MCF 10A (cell line): ENCODE measurements around the gene HS2ST1. TPM values are rescaled to one million over a fixed set of nuclear protein-coding genes. Genes with fewer than 3 reads are reported as not detected.

Experiments used
- BruUV-seq: library from RNA; stranded (reverse); fragments of 400-500 nt; replicated peaks from 2 replicates; lab custom pipeline; 2021; lab: Mats Ljungman, UMichigan
- CTCF ChIA-PET: fragments of 300-600 bp; sonication (Branson Sonifier 250); formaldehyde crosslinking; extraction: SDS; loops from one replicate; lab custom pipeline; 2021; ENCODE audit warnings: antibody characterized with exemption, inconsistent platforms; lab: Yijun Ruan, JAX
- POLR2A ChIA-PET: fragments of 300-600, 350-650 bp; sonication (Branson Sonifier 250); formaldehyde crosslinking; extraction: SDS; loops from one replicate; lab custom pipeline; 2020; ENCODE audit warnings: antibody characterized with exemption, inconsistent platforms; lab: Yijun Ruan, JAX
- DNase-seq: peaks from one replicate; pipeline ENCODE4 v3.0.0-alpha.2; 2018; ENCODE audit not compliant: unreplicated experiment
- H3K27ac Mint-ChIP-seq: one replicate; pipeline ENCODE4 v1.8.0; 2022; ENCODE audit warnings: mild to moderate bottlenecking, low read depth, mixed read lengths; ENCODE audit not compliant: unreplicated experiment
- H3K27me3 Mint-ChIP-seq: one replicate; pipeline ENCODE4 v1.8.0; 2022; ENCODE audit warnings: mixed read lengths; ENCODE audit not compliant: insufficient read depth, unreplicated experiment
- H3K36me3 Mint-ChIP-seq: one replicate; pipeline ENCODE4 v1.8.0; 2022; ENCODE audit warnings: mild to moderate bottlenecking, moderate library complexity, mixed read lengths; ENCODE audit not compliant: insufficient read depth, unreplicated experiment
- H3K4me1 Mint-ChIP-seq: one replicate; pipeline ENCODE4 v1.8.0; 2022; ENCODE audit warnings: mixed read lengths; ENCODE audit not compliant: insufficient read depth, unreplicated experiment
- H3K4me3 Mint-ChIP-seq: one replicate; pipeline ENCODE4 v1.8.0; 2022; ENCODE audit warnings: mild to moderate bottlenecking, moderate library complexity, mixed read lengths; ENCODE audit not compliant: unreplicated experiment
- H3K9me3 Mint-ChIP-seq: one replicate; pipeline ENCODE4 v1.8.0; 2022; ENCODE audit warnings: mixed read lengths; ENCODE audit not compliant: unreplicated experiment
- intact Hi-C: fragments of 100-400 bp; cut with micrococcal nuclease; formaldehyde crosslinking; loops from 2 replicates; pipeline ENCODE4 v1.14.1; 2022
- total RNA-seq: library from RNA; stranded (reverse); gene quantifications from 2 replicates; pipeline ENCODE4 v1.2.3, GENCODE V29; 2022
- TF ChIP-seq, protein P1 (sequence below): fragments of 200-600 bp; IDR thresholded peaks from one replicate; pipeline ENCODE4 v1.8.0; 2022; ENCODE audit warnings: antibody characterized with exemption, mild to moderate bottlenecking; ENCODE audit not compliant: unreplicated experiment

HS2ST1 gene
- total RNA-seq, 1 experiment from 2014 or later = 20.4 TPM

DNA sequence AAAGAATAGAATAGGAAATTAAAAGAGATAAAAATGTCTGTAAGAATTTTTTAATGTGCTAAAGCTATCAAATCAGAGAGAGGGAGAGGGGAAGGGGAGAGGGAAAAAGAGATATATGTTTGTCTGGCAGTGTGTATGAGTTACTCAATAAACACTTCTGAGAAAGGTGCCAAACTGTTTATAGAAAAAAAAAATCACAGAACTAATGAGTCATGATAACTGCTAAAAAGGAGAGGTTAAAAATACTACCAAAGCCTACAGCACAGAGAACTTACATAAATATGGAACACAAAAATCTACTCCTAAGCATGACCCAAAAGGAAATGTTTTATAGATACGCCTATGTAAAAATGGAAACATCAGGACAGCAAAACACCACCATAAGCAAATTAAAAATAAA, 46.0 kb upstream of the HS2ST1 start:
- DNase-seq = peak; percentile 49
- TF ChIP-seq, protein P1, sequence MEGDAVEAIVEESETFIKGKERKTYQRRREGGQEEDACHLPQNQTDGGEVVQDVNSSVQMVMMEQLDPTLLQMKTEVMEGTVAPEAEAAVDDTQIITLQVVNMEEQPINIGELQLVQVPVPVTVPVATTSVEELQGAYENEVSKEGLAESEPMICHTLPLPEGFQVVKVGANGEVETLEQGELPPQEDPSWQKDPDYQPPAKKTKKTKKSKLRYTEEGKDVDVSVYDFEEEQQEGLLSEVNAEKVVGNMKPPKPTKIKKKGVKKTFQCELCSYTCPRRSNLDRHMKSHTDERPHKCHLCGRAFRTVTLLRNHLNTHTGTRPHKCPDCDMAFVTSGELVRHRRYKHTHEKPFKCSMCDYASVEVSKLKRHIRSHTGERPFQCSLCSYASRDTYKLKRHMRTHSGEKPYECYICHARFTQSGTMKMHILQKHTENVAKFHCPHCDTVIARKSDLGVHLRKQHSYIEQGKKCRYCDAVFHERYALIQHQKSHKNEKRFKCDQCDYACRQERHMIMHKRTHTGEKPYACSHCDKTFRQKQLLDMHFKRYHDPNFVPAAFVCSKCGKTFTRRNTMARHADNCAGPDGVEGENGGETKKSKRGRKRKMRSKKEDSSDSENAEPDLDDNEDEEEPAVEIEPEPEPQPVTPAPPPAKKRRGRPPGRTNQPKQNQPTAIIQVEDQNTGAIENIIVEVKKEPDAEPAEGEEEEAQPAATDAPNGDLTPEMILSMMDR = no peak
- H3K27ac Mint-ChIP-seq = peak overlapping the region; percentile 49
- H3K36me3 Mint-ChIP-seq = peaks cover 26% of the 10 kb centered on the region
- intact Hi-C loops = loop anchor here (5.0 kb wide), 1 partner anchor 49 kb away; no protein-coding TSS in a partner anchor
- peaks cover 10% of the 10 kb centered on the region for H3K4me1 Mint-ChIP-seq
- no peak overlapping the region for H3K4me3 Mint-ChIP-seq
- BruUV-seq = no TSS peak
- ChIA-PET CTCF (interaction anchor here (0.5 to 1.0 kb wide), 7 partner anchors 10 to 151 kb away, joined by 3 to 6 read pairs (median 4); no protein-coding TSS in a partner anchor), POLR2A (interaction anchor here (0.6 kb wide), 2 partner anchors 38 to 1548 kb away, joined by 3 read pairs; no protein-coding TSS in a partner anchor)
- H3K27me3 Mint-ChIP-seq = no peaks in the 10 kb centered on the region
- no peaks in the 10 kb centered on the region for H3K9me3 Mint-ChIP-seq

DNA sequence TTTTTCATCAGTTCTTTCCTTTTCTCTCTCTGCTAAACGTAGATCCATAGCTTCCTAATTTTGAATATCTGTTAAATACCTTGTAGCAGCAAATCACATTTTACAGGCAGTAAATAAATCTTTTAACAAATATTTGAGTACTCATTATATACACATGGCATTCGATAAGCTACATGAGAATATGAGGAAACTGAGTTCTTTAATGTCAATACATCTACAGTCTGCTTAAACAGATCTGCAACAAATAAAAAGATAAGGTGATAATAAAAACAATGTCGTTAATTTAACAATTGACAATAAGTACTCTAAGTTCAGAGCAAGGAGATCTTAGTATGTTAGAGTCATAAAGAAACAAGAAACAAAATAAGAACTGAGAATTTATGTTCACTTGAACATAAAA, 43.4 kb upstream of the HS2ST1 start:
- H3K4me1 Mint-ChIP-seq = peaks cover 10% of the 10 kb centered on the region
- ChIA-PET POLR2A (interaction anchor here (2.3 kb wide), 1 partner anchor 43 kb away, joined by 6 read pairs; the partner anchor contains the start of genes HS2ST1 and SELENOF), CTCF (interaction anchor here (1.0 kb wide), 1 partner anchor 91 kb away, joined by 4 read pairs; no protein-coding TSS in a partner anchor)
- TF ChIP-seq, protein P1 = no peak
- no peak overlapping the region for H3K27ac Mint-ChIP-seq
- no peak overlapping the region for H3K4me3 Mint-ChIP-seq
- no TSS peak for BruUV-seq
- intact Hi-C loops = no loop called here
- H3K27me3 Mint-ChIP-seq = no peaks in the 10 kb centered on the region
- no peak for DNase-seq
- no peaks in the 10 kb centered on the region for H3K9me3 Mint-ChIP-seq
- peaks cover 19% of the 10 kb centered on the region for H3K36me3 Mint-ChIP-seq

DNA sequence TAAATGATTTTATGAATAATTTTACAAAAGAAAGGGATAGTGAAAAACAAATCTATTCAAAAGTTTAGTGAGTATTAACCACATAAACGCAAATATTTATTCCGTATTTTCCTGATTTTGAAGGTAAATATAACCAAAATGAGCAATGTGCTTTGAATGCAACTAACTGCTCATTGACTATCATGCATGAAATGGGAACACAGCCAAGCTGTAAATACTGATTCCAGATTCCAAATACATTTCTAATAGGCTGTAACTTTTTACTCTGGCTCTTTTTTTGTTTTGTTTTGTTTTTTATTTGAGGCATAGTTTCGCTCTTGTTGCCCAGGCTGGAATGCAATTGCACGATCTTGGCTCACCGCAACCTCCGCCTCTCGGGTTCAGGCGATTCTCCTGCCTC, 42.3 kb upstream of the HS2ST1 start:
- Mint-ChIP-seq H3K4me1 (peaks cover 10% of the 10 kb centered on the region), H3K27ac (no peak overlapping the region), H3K9me3 (no peaks in the 10 kb centered on the region), H3K36me3 (peaks cover 26% of the 10 kb centered on the region), H3K27me3 (no peaks in the 10 kb centered on the region), H3K4me3 (no peak overlapping the region)
- CTCF ChIA-PET = interaction anchor here (0.6 kb wide), 1 partner anchor 37 kb away, joined by 3 read pairs; no protein-coding TSS in a partner anchor
- no peak for DNase-seq
- POLR2A ChIA-PET = interaction anchor here (0.9 to 2.3 kb wide), 2 partner anchors 42 to 62 kb away, joined by 5 to 6 read pairs; partner anchors contain the start of genes HS2ST1 and SELENOF
- BruUV-seq = no TSS peak
- intact Hi-C loops = no loop called here
- TF ChIP-seq, protein P1 = no peak

DNA sequence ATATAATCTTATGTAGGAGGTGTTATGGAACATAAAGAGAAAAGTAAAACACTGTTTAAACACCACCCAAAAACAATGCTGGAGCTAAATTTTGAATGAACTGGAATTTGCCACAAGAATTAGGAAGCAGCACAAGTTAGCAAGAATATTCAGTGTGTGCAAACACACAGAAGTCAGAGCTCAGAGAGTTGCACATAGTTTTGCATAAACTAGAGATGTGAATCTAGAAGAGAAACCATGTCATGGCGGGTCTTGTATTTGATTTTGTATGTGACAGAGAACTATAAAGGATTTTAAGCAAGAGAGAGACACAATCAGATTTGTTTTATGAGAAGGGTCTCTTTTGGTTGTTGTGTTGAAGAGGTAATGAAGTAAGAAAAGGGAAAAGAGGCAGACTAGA, 38.7 kb upstream of the HS2ST1 start:
- TF ChIP-seq, protein P1 = no peak
- Mint-ChIP-seq H3K4me3 (no peak overlapping the region), H3K27ac (no peak overlapping the region), H3K36me3 (peaks cover 37% of the 10 kb centered on the region), H3K27me3 (no peaks in the 10 kb centered on the region), H3K9me3 (no peaks in the 10 kb centered on the region), H3K4me1 (no peaks in the 10 kb centered on the region)
- no peak for DNase-seq
- POLR2A ChIA-PET = interaction anchor here (2.6 kb wide), 1 partner anchor 38 kb away, joined by 7 read pairs; the partner anchor contains the start of genes HS2ST1 and SELENOF
- intact Hi-C loops = no loop called here
- CTCF ChIA-PET = no interaction called here
- no TSS peak for BruUV-seq
